Lower leg skin (tissue), 3 donors: Measurements from ENCODE around the gene CAMK2D.

Experiments
- POLR2A ChIP-seq, 2 donors: fragments of 450-650 bp; IDR thresholded peaks; one replicate each; pipeline ENCODE4 v1.6.1; 2016 to 2017; ENCODE audit warnings: antibody characterized with exemption in 2 of 2, mild to moderate bottlenecking in 1 of 2, moderate library complexity in 1 of 2
- TF ChIP-seq, protein P1 (sequence below), 3 donors: fragments of 450-650 bp; IDR thresholded peaks; one replicate each; pipeline ENCODE4 v1.5.1; 2016; ENCODE audit warnings: antibody characterized with exemption in 3 of 3, mild to moderate bottlenecking in 3 of 3, moderate library complexity in 2 of 3

DNA sequence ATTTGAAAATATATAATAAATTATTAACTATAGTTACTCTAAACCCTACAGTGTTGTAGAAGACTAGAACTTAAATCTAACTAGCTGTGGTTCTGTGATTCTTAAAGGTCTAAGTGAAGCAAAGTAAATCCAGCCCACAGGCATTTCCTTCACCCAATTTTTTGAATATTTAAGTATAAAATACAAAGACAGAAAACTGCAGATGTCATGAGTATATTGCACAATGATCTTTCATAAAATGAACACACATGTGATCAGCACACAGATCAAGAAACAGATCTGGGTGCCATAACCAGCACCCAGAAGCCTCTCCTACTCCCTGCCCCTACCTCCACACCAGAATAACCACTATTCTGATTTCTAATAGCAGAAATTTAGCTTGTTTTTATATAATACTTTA, 82.9 kb downstream of the CAMK2D start:
- TF ChIP-seq, protein P1, sequence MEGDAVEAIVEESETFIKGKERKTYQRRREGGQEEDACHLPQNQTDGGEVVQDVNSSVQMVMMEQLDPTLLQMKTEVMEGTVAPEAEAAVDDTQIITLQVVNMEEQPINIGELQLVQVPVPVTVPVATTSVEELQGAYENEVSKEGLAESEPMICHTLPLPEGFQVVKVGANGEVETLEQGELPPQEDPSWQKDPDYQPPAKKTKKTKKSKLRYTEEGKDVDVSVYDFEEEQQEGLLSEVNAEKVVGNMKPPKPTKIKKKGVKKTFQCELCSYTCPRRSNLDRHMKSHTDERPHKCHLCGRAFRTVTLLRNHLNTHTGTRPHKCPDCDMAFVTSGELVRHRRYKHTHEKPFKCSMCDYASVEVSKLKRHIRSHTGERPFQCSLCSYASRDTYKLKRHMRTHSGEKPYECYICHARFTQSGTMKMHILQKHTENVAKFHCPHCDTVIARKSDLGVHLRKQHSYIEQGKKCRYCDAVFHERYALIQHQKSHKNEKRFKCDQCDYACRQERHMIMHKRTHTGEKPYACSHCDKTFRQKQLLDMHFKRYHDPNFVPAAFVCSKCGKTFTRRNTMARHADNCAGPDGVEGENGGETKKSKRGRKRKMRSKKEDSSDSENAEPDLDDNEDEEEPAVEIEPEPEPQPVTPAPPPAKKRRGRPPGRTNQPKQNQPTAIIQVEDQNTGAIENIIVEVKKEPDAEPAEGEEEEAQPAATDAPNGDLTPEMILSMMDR (IDR thresholded peaks at IDR 0.05), result no peak
- no peak for TF ChIP-seq POLR2A (IDR thresholded peaks at IDR 0.05)
